RPMI8226 (cell line): ENCODE data around the gene FAM124B.

Experiments
- DNase-seq: peaks from one replicate; pipeline ENCODE4 v3.0.0-alpha.2; 2015

The FAM124B gene

GRCh38 chr2:224379986-224380385 is 21.9 kb downstream of the FAM124B start:
- DNase-seq: no peak

GRCh38 chr2:224379172-224379571 is 22.7 kb downstream of the FAM124B start:
- DNase-seq: no peak

DNA sequence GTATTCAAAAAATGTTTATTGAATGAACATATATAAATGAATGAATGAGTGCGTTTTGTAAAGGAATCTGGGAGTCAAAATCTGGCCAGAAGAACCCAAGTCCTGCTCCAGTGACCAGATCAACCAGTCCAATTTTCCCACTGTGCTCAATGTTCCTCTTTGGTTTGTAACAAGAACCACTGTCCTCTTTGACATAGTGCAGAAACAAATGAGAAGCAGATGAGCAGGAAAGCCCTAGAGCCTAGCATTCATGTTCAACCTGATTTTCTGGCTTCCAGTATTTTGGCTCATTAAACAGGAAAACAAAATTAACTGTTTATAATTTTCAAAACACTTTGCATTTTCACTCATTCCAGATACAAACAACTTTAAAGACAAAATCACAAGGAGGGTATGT is 23.2 kb downstream of the FAM124B start:
- no peak for DNase-seq

- no peak for DNase-seq
Observed at GRCh38 chr2:224377751-224378700, 23.9 kb downstream of the FAM124B start.

DNA sequence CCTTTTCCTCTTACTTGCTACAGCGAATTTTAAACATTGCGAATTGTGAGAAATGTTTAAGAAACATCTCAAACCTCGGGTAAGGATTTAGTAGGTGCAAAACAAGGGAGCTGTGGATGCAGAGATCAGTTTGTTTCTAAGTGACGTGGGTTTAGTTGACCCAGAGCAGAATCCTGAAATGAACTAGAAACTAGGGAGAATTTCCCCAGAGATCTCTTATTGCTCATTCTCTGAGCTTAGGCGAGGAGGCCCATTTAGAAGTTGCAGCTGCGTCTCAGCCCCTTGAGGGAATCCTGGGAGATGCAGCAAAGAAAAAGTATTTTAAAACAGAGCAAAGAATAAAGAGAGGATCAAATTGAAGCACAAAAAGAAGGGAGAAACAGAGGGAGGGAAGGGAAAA is 29.3 kb downstream of the FAM124B start:
- DNase-seq: no peak

DNA sequence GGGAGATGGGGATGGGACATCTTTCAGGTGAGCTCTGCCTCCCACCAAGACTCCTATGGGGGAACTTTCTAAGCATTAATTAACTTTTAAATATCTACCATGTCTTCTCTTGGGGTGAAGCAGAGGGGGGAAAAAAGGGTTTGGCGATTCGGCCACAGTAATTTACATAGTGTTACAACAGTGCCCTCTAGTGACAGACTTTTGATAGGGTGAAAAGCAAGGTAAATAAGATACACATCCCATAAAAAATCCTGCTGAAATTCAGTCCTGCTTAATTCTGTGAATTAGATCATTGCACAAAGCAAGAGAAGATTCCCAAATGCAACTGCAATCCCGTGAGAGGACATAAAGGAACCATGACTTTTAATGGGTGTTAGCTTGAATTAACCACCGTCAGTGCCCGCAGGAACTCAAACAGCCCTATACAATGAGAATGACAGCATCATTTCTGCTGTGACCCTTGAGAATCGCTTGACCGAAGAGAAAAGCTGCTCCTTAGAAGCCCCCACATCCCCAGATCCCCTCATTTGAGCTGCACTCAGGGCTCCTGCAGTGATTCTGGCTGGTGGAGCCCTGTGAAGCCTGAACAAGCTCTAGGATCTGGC is 32.8 kb downstream of the FAM124B start:
- DNase-seq: peak; percentile 45

DNA sequence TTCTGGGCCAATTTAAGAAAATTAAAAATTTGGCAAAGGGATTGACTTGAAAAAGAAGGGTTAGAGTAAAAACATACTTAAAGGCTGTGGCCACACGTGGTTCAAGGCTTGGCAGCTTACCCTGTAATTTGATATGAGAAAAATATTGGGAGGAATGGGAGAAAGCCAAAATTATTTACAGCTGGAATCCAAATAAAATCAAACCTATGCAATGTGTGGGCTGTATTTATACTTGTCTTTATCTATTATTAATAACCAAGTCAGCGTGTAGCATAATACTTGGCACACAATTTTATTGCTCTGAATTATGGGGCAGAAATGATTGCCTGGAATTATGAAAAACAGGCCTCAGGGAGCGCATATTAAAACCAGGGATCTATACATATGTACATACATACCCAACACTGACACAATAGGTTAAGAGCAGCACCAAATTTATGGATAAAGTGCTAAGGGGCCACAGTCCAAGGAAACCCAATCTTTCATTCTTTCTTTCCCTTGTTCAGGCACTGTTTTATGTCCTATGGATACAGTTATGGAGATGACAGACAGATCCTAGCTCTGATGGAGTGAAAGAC is 35.6 kb downstream of the FAM124B start:
- no peak for DNase-seq

GRCh38 chr2:224365331-224365730 is 36.6 kb downstream of the FAM124B start:
- DNase-seq: no peak

GRCh38 chr2:224363281-224363680 is 38.6 kb downstream of the FAM124B start:
- no peak for DNase-seq

- DNase-seq: no peak
Observed at GRCh38 chr2:224362094-224362493, 39.8 kb downstream of the FAM124B start.

DNA sequence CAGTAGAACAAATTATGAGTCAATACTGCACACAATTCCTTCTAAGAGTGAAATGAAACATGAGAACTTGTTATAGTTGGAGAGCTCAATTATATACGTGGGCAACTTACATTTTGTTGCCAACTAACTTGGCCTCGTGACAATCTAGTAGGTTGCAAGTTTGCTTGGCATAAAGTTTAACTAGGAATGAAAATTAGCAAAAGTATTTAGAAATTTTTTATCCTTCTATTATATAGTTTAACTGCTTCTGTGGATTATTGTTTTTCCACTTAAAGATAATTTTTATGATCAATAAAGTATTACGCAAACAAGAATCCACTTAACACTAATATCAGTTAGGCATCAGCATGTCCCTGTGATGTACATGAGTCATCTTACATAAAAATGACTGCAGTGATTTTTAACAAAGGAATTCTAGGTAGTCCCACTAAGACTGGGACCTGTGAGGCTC is 41.1 kb downstream of the FAM124B start:
- no peak for DNase-seq

DNA sequence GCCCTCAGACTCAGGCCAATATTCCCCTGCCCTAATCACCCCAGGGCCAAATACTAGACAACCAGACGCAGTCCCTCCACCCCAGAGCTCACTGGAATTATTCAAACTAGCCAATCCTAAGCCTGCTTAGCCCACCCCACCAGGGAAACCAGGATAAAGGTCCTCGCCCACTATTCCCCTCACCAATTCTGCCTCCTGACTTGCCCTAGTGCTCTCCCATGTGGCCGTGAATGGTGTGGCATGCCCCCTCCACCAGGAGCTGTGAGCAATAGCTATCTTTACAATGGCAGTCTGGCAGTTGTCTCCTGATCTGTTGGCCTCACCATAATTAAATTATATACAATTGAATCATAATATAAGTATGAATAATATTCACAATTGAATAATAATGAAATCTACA is 42.3 kb downstream of the FAM124B start:
- DNase-seq: peak; percentile 2

DNA sequence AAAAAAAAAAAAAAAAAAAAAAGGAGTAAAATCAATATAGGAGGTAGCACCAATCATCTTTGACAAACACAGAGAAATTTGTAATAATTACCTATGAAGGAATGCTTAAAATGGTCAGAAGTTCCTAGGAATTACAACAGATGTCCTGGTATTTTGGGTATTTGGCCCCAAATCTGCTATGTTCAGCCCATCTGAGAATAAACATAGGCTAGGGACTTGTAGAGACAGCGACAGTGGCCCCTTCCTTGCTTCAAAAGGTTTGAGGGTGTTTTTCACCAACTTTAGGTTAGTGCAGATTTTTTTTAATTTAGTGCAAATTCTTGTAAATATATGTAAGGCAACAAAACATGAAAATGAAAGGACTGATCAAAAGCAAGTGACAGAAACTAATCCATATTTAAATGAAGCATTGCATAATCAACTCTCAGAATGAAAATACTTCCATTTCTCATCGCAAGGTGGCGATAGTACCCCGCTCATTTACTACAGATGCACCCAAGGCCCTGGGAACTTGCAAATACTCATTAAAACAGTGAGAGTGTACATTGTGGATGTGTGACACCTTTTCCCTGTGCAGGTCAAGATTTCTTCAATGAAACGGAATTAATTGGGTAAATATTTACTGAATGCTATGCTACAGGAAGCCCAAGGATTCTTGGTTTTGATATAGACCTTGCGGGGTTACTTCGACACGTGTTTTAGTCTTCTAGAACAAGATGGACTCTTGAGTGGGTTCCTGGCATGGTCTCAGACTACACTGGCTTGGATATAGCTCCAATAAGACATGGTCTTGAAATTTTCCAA is 44.6 kb downstream of the FAM124B start:
- peak; percentile 48 for DNase-seq

DNA sequence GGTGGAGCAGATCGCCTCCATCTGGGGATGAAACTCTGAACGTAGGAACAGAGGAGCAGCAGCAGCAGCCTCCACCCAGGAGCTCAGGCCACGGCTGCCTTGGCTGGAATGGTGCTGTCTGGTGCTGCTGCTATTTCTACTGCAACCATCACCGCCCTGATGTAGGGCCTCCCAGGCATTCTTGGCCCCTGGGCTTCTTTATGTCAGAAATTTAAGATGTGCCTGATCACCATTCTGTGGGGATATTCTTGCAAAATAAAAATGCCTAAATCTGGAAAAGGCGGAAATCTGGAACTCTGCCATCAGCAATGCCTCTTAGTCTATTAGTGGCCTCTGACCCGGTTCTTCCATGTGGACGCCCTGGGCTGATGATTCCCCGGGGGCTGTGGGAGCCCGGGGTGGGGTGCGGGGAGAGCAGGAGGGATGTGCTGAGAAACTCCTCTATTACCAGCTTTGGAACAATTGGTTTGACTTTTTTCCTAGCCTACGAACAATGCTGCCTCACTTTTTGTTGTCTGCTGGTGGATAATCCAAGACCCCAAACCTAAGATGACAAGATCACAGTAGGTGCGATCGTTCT is 47.2 kb downstream of the FAM124B start:
- DNase-seq: no peak

DNA sequence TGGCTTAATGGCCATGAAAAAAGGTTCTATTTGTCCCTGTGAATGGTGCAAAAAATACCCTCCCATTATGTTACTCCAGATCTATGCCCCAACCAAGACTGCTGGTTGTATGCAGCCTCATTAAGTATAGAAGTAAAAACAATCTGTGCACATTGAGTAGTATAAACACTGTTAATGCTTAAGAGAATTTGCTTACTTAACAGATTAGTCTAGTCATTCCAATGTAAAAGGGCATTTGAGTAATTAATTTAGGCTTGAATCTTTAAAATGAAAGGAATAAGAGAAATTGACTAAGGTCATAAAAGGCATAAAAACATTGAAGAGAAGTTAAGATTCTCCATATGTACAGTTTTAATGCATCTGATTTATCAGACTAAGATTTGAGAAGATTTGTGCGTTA is 51.2 kb downstream of the FAM124B start:
- no peak for DNase-seq

DNA sequence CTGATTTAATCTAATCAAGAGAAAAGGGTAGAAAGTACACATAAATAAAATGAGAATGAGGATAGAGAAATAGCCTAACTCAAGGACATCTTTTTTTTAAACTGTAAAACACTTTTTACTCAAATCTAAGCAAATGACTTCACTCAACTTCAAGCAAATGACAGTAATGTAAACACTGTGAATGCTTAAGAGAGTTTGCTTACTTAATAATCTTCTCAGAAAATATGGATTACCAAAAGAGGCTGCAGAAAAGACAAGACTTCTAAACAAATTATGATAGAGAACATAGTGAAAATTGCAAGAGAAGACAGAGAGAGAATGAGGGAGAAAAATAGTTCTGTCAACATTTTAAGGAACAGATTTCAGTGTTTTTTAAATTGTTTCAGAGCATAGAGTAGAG is 52.5 kb downstream of the FAM124B start:
- no peak for DNase-seq

DNA sequence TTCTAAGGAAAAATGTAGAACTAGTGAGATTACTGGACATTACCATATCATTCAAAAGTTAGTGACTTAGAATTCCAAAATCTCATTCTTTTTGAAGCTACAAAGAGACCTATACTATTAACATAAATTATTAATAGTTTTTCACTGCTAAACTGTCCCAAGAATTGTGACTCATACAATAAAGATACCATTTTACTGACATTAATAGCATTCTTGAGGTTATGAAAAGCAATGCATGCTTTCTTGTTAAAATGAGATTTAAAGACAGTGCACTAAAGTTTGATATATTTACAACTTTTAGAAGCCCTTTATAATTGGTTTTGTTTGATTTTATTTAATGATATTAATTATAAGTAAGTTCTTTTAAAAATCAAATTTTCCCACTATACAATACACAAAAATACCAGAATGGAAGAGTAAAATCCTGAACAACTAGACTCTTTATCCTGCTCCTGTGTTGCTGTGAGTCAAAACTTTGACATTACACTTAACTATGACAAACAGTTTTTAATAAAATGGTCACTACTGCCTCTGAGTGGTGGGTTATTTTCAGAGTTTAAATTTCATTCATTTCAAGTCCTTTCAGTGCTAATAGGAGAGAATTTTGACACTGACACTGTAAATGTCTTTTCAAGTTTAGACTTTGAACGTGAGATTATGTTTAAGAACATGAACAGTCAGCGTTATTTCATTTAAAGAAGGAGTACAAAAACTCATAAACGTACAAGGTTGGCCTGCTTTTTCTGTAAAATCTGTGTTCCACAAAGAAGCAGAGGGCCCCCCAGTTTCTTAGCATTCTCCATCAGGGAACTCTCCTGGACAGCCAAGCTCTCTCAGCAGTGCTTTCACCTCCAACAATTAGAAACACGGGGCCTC is 54.5 kb downstream of the FAM124B start:
- no peak for DNase-seq

- no peak for DNase-seq
Observed at GRCh38 chr2:224345492-224345891, 56.4 kb downstream of the FAM124B start.

GRCh38 chr2:224343226-224343625 is 58.7 kb downstream of the FAM124B start:
- no peak for DNase-seq

DNA sequence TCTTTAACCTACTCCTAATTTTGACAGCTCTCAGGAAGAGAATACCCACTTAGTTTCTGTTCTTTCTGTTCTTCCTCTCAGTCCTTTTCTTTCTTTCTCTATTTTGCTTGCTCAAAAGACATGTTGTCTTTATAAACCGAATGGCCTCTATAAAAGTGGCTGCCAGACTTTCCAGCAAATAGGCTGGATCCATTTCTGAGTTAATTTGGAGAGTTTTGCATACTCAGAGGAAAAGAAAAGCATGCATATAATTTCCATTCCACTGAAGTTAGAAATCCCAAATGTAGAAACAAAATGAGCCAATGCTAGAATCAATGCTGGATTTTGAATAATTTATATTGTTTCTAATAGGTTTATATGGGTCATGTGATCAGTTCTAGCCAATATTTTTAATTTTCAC is 65.9 kb downstream of the FAM124B start:
- DNase-seq: no peak

DNA sequence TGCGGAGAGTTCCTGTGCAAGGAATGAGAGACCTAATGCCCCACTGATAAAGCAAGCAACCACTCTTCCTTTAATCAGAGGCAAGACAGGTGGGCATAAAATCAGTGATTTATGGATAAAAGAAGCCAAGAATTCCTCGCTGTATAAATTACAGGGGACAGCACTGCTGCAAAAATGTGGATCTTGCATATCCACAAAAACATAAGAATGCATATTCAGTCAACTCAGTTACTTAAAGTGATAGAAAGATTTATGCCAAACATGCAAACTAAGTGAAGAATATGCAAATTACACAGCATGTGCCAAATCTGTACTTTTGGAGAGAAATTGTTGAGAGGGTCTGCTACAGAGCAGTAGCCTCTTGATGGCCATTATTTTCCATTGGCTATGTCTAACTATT is 67.2 kb downstream of the FAM124B start:
- DNase-seq: no peak
